HCT116 (cell line): ENCODE measurements around the gene INPP4A. TPM values are rescaled to one million over a fixed set of nuclear protein-coding genes. Genes with fewer than 3 reads are reported as not detected.

Experiments used
- ATAC-seq: fragments of 200-7000 bp; cut with Tn5 transposase; 2 replicates; pipeline ENCODE4 v1.9.1; 2020; ENCODE audit warnings: mild to moderate bottlenecking, moderate library complexity
- BruUV-seq: library from RNA; stranded (reverse); fragments of 400-500 nt; replicated peaks from 2 replicates; lab custom pipeline; 2021; lab: Mats Ljungman, UMichigan
- CTCF ChIA-PET: fragments of 300-600 bp; sonication (Branson Sonifier 250); formaldehyde crosslinking; loops from one replicate; lab custom pipeline; 2021; ENCODE audit warnings: antibody characterized with exemption; lab: Charles Lee
- POLR2A ChIA-PET: fragments of 300-600, 350-600 bp; sonication (Branson Sonifier 250); formaldehyde crosslinking; loops from one replicate; lab custom pipeline; 2021; ENCODE audit warnings: antibody characterized with exemption; lab: Charles Lee
- RAD21 ChIA-PET, 2 experiments: fragments of 300-600 bp; sonication (Branson Sonifier 250); formaldehyde crosslinking; loops; one replicate each; lab custom pipeline; 2023; ENCODE audit warnings: low total read pairs in 2 of 2; ENCODE audit not compliant: uncharacterized antibody in 2 of 2, unreplicated experiment in 2 of 2, low non-redundant PET in 1 of 2; lab: Charles Lee
- DNase-seq: peaks from one replicate; pipeline ENCODE4 v3.0.0-alpha.2; 2010; ENCODE audit warnings: low read depth, low spot score
- H2AFZ ChIP-seq: fragments of 200-600 bp; shearing (Covaris generic), sonication (generic); 2 replicates; pipeline ENCODE4 v1.6.1; 2017; ENCODE audit warnings: low read depth, mixed run types, mixed read lengths, antibody characterized with exemption, low read length; ENCODE audit not compliant: poor library complexity, severe bottlenecking
- H3K27ac ChIP-seq: 2 replicates; pipeline ENCODE4 v1.5.1; 2012; ENCODE audit warnings: low read depth, low read length
- H3K27me3 ChIP-seq: fragments of 200-600 bp; sonication (generic); 2 replicates; pipeline ENCODE4 v1.6.1; 2016; ENCODE audit warnings: mixed run types, low read length, mixed read lengths; ENCODE audit not compliant: insufficient read depth
- H3K36me3 ChIP-seq, 2 experiments: fragments of 200-500 bp in 1 of 2; fragments of 200-600 bp in 1 of 2; sonication (Bioruptor generic) in 1 of 2; sonication (generic) in 1 of 2; 2 replicates each; pipeline versions ENCODE4 v1.5.1 to v1.6.1; 2014 to 2016; ENCODE audit warnings: low read length in 2 of 2, inconsistent platforms in 1 of 2, mixed read lengths in 1 of 2, mixed run types in 1 of 2; ENCODE audit not compliant: insufficient read depth in 2 of 2, control insufficient read depth in 1 of 2
- H3K4me1 ChIP-seq, 2 experiments: fragments of 200-600 bp in 1 of 2; sonication (generic) in 1 of 2; 2 replicates each; pipeline versions ENCODE4 v1.5.1 to v1.6.1; 2012 to 2017; ENCODE audit warnings: low read length in 2 of 2, inconsistent platforms in 1 of 2, mild to moderate bottlenecking in 1 of 2, mixed read lengths in 1 of 2, mixed run types in 1 of 2, moderate library complexity in 1 of 2; ENCODE audit not compliant: insufficient read depth in 2 of 2, control insufficient read depth in 1 of 2
- H3K4me2 ChIP-seq: fragments of 200-600 bp; sonication (generic); 2 replicates; pipeline ENCODE4 v1.6.1; 2017; ENCODE audit warnings: mixed run types, low read length, mixed read lengths
- H3K4me3 ChIP-seq, 2 experiments: fragments of 200-600 bp in 1 of 2; sonication (generic) in 1 of 2; replicated peaks in 1 of 2; 2 replicates each; pipeline ENCODE4 v1.5.1; 2011 to 2016; ENCODE audit warnings: low read length in 2 of 2, control low read depth in 1 of 2, low read depth in 1 of 2, mild to moderate bottlenecking in 1 of 2, mixed read lengths in 1 of 2, mixed run types in 1 of 2
- H3K79me2 ChIP-seq: fragments of 200-600 bp; sonication (generic); 2 replicates; pipeline ENCODE4 v1.6.1; 2017; ENCODE audit warnings: mild to moderate bottlenecking, mixed run types, low read length, moderate library complexity, mixed read lengths; ENCODE audit not compliant: insufficient read depth
- H3K9ac ChIP-seq: fragments of 200-600 bp; sonication (generic); 2 replicates; pipeline ENCODE4 v1.6.1; 2016; ENCODE audit warnings: low read length, mixed read lengths
- H3K9me2 ChIP-seq: fragments of 200-600 bp; sonication (generic), shearing (Covaris generic); 2 replicates; pipeline ENCODE4 v1.6.1; 2017; ENCODE audit warnings: mixed run types, mild to moderate bottlenecking, moderate library complexity; ENCODE audit not compliant: insufficient read depth
- H3K9me3 ChIP-seq, 2 experiments: fragments of 200-500 bp in 1 of 2; fragments of 200-600 bp in 1 of 2; sonication (Bioruptor generic) in 1 of 2; sonication (generic) in 1 of 2; 2 replicates each; pipeline ENCODE4 v1.6.1; 2014 to 2017; ENCODE audit warnings: low read length in 2 of 2, mixed read lengths in 2 of 2, inconsistent platforms in 1 of 2, low read depth in 1 of 2, mild to moderate bottlenecking in 1 of 2, mixed run types in 1 of 2, moderate library complexity in 1 of 2; ENCODE audit not compliant: control insufficient read depth in 1 of 2, insufficient read depth in 1 of 2
- H4K20me1 ChIP-seq: fragments of 200-600 bp; sonication (generic), shearing (Covaris generic); 2 replicates; pipeline ENCODE4 v1.6.1; 2017; ENCODE audit warnings: mixed run types, mild to moderate bottlenecking, moderate library complexity; ENCODE audit not compliant: insufficient read depth
- ATF3 ChIP-seq: IDR thresholded peaks from 2 replicates; pipeline ENCODE4 v1.6.1; 2012
- CBX3 ChIP-seq: IDR thresholded peaks from 2 replicates; pipeline ENCODE4 v1.6.1; 2012; ENCODE audit warnings: low read depth
- CEBPB ChIP-seq: IDR thresholded peaks from 2 replicates; pipeline ENCODE4 v1.6.1; 2012; ENCODE audit warnings: low read depth
- CTCF ChIP-seq, 3 experiments: fragments of 200-600 bp in 1 of 3; sonication (generic) in 1 of 3; IDR thresholded peaks in 2 of 3; conservative IDR thresholded peaks in 1 of 3; 2 replicates each; pipeline ENCODE4 v1.5.1; 2012 to 2017; ENCODE audit warnings: low read depth in 2 of 3, low read length in 2 of 3, antibody characterized with exemption in 1 of 3, borderline replicate concordance in 1 of 3, control low read depth in 1 of 3, mild to moderate bottlenecking in 1 of 3, mixed read lengths in 1 of 3, mixed run types in 1 of 3, moderate library complexity in 1 of 3; ENCODE audit not compliant: insufficient read depth in 1 of 3
- EZH2 ChIP-seq: fragments of 200-600 bp; sonication (generic); IDR thresholded peaks from 2 replicates; pipeline ENCODE4 v1.6.1; 2017; ENCODE audit warnings: antibody characterized with exemption, mixed run types
- EZH2phosphoT487 ChIP-seq: fragments of 200-600 bp; IDR thresholded peaks from 2 replicates; pipeline ENCODE4 v1.6.1; 2018; ENCODE audit warnings: antibody characterized with exemption, borderline replicate concordance
- JUND ChIP-seq: IDR thresholded peaks from 2 replicates; pipeline ENCODE4 v1.6.1; 2012
- POLR2A ChIP-seq: IDR thresholded peaks from 2 replicates; pipeline ENCODE4 v1.7.0; 2011; ENCODE audit warnings: borderline replicate concordance; ENCODE audit not compliant: insufficient read depth, insufficient read length; ENCODE audit errors: extremely low read depth
- RAD21 ChIP-seq: IDR thresholded peaks from 2 replicates; pipeline ENCODE4 v1.6.1; 2012; ENCODE audit warnings: low read depth, mild to moderate bottlenecking
- REST ChIP-seq: IDR thresholded peaks from 2 replicates; pipeline ENCODE4 v1.6.1; 2012; ENCODE audit warnings: low read depth
- SIN3A ChIP-seq: IDR thresholded peaks from 2 replicates; pipeline ENCODE4 v1.6.1; 2012; ENCODE audit warnings: low read depth
- SP1 ChIP-seq: IDR thresholded peaks from 2 replicates; pipeline ENCODE4 v1.6.1; 2012; ENCODE audit warnings: low read depth
- TCF7L2 ChIP-seq: IDR thresholded peaks from 2 replicates; pipeline ENCODE4 v1.7.0; 2011; ENCODE audit warnings: borderline replicate concordance, inconsistent platforms; ENCODE audit not compliant: insufficient read depth, insufficient read length; ENCODE audit errors: extremely low read depth
- YY1 ChIP-seq: IDR thresholded peaks from 2 replicates; pipeline ENCODE4 v1.6.1; 2011; ENCODE audit warnings: low read length, low read depth, moderate library complexity, mild to moderate bottlenecking; ENCODE audit not compliant: insufficient replicate concordance; ENCODE audit errors: extremely low read depth
- ZBTB33 ChIP-seq: IDR thresholded peaks from 2 replicates; pipeline ENCODE4 v1.6.1; 2011; ENCODE audit warnings: mild to moderate bottlenecking, low read length, moderate library complexity; ENCODE audit not compliant: insufficient replicate concordance; ENCODE audit errors: extremely low read depth
- intact Hi-C: fragments of 100-400 bp; cut with micrococcal nuclease; formaldehyde crosslinking; loops from 2 replicates; pipeline ENCODE4 v1.10.0; 2022
- total RNA-seq: library from RNA; stranded (reverse); gene quantifications from one replicate; pipeline ENCODE4 v1.2.1, GENCODE V29; 2021; ENCODE audit not compliant: unreplicated experiment

INPP4A gene
- total RNA-seq, 1 experiment from 2014 or later: 18.5 TPM

- H2AFZ ChIP-seq: no peak overlapping the region
- ChIA-PET POLR2A (no interaction called here), RAD21 (no interaction called here), CTCF (no interaction called here)
- H3K9ac ChIP-seq: no peak overlapping the region
- intact Hi-C loops: no loop called here
- no peak for ATAC-seq
- no peak overlapping the region for H3K4me3 ChIP-seq
- H3K36me3 ChIP-seq: no peaks in the 10 kb centered on the region
- no peak for TF ChIP-seq SIN3A
- no peak for TF ChIP-seq EZH2
- no peak for TF ChIP-seq REST
- TF ChIP-seq EZH2phosphoT487: no peak
- TF ChIP-seq ATF3: no peak
- TF ChIP-seq CEBPB: no peak
- TF ChIP-seq CTCF (IDR thresholded peaks at IDR 0.05 in 2 of 3, conservative IDR thresholded peaks at IDR 0.05 in 1 of 3; ENCODE audit: borderline replicate concordance in 1 of 3, insufficient read depth in 1 of 3, low read depth in 2 of 3, low read length in 2 of 3): no peak
- no peak for TF ChIP-seq JUND
- TF ChIP-seq POLR2A: no peak
- no peak for TF ChIP-seq RAD21
- no peak for TF ChIP-seq CBX3
- no peak for TF ChIP-seq ZBTB33
- no peak for TF ChIP-seq TCF7L2
- TF ChIP-seq YY1: no peak
- no peak for TF ChIP-seq SP1
- no peak for DNase-seq
- H3K27ac ChIP-seq: no peak overlapping the region
- H3K4me2 ChIP-seq: no peak overlapping the region
- no peaks in the 10 kb centered on the region for H4K20me1 ChIP-seq
- H3K4me1 ChIP-seq: peaks cover 0 to 8% of the 10 kb centered on the region in 2 experiments; a peak in 2 of 4 replicates
- H3K9me3 ChIP-seq: no peaks in the 10 kb centered on the region
- H3K9me2 ChIP-seq: no peaks in the 10 kb centered on the region
- H3K79me2 ChIP-seq: peaks cover 17% of the 10 kb centered on the region; the same call in 1 of the 2 replicates
- BruUV-seq: no TSS peak
- no peaks in the 10 kb centered on the region for H3K27me3 ChIP-seq
Measured at GRCh38 chr2:98472961-98473746, 28.5 kb downstream of the INPP4A start.
